Mesenchymal stem cell (in vitro differentiated cells and primary cell): ENCODE measurements around the gene LARGE1.

Experiments
- DNase-seq: peaks from one replicate; pipeline ENCODE4 v3.0.0-alpha.2; 2013
- H2AFZ ChIP-seq: one replicate; pipeline ENCODE4 v1.6.1; 2013; ENCODE audit warnings: low read depth, mild to moderate bottlenecking, control low read depth, inconsistent platforms, low read length, moderate library complexity
- H2AK5ac ChIP-seq: 2 replicates; pipeline ENCODE4 v1.6.1; 2013; ENCODE audit warnings: low read length, moderate library complexity, mild to moderate bottlenecking, inconsistent platforms; ENCODE audit not compliant: severe bottlenecking
- H2BK120ac ChIP-seq: one replicate; pipeline ENCODE4 v1.6.1; 2013; ENCODE audit warnings: low read depth, mild to moderate bottlenecking, inconsistent platforms, low read length, moderate library complexity
- H2BK12ac ChIP-seq, 2 experiments: one replicate each; pipeline ENCODE4 v1.6.1; 2013; ENCODE audit warnings: inconsistent platforms in 2 of 2, low read length in 2 of 2, mild to moderate bottlenecking in 2 of 2, moderate library complexity in 2 of 2, control low read depth in 1 of 2
- H2BK15ac ChIP-seq: one replicate; pipeline ENCODE4 v1.6.1; 2013; ENCODE audit warnings: mild to moderate bottlenecking, low read depth, inconsistent platforms; ENCODE audit not compliant: poor library complexity, severe bottlenecking
- H2BK5ac ChIP-seq: 2 replicates; pipeline ENCODE4 v1.6.1; 2013; ENCODE audit warnings: low read depth, mild to moderate bottlenecking, low read length, control low read depth, inconsistent platforms; ENCODE audit not compliant: poor library complexity, severe bottlenecking
- H3K14ac ChIP-seq, 2 experiments: one replicate each; pipeline ENCODE4 v1.6.1; 2013; ENCODE audit warnings: inconsistent platforms in 2 of 2, low read length in 2 of 2, control low read depth in 1 of 2, mild to moderate bottlenecking in 1 of 2, moderate library complexity in 1 of 2
- H3K18ac ChIP-seq, 2 experiments: one replicate each; pipeline ENCODE4 v1.6.1; 2013; ENCODE audit warnings: inconsistent platforms in 2 of 2, low read length in 2 of 2, control low read depth in 1 of 2, low read depth in 1 of 2, mild to moderate bottlenecking in 1 of 2
- H3K23ac ChIP-seq, 2 experiments: one replicate each; pipeline ENCODE4 v1.6.1; 2013; ENCODE audit warnings: inconsistent platforms in 2 of 2, low read length in 2 of 2, mild to moderate bottlenecking in 2 of 2, moderate library complexity in 2 of 2, control low read depth in 1 of 2
- H3K27ac ChIP-seq: 2 replicates; pipeline ENCODE4 v1.5.1; 2013; ENCODE audit warnings: mild to moderate bottlenecking, moderate library complexity, low read length, control low read depth, inconsistent platforms; ENCODE audit not compliant: poor library complexity, severe bottlenecking
- H3K27me3 ChIP-seq, 2 experiments: 2 replicates each; pipeline versions ENCODE4 v1.6.1 to v1.7.0; 2013; ENCODE audit warnings: low read length in 2 of 2, mild to moderate bottlenecking in 2 of 2, moderate library complexity in 2 of 2, control low read depth in 1 of 2, inconsistent platforms in 1 of 2; ENCODE audit not compliant: control insufficient read depth in 1 of 2, insufficient read depth in 1 of 2
- H3K36me3 ChIP-seq, 2 experiments: 2 replicates each; pipeline versions ENCODE4 v1.6.1 to v1.7.0; 2013; ENCODE audit warnings: low read length in 2 of 2, control low read depth in 1 of 2, inconsistent platforms in 1 of 2, low read depth in 1 of 2, mild to moderate bottlenecking in 1 of 2; ENCODE audit not compliant: insufficient read depth in 2 of 2, control insufficient read depth in 1 of 2
- H3K4ac ChIP-seq, 2 experiments: one replicate each; pipeline ENCODE4 v1.6.1; 2013; ENCODE audit warnings: inconsistent platforms in 2 of 2, low read length in 2 of 2, mild to moderate bottlenecking in 2 of 2, moderate library complexity in 2 of 2, control low read depth in 1 of 2, low read depth in 1 of 2
- H3K4me1 ChIP-seq: 2 replicates; pipeline ENCODE4 v1.6.1; 2013; ENCODE audit warnings: low read depth, low read length, control low read depth; ENCODE audit not compliant: control insufficient read depth, insufficient read depth
- H3K4me2 ChIP-seq: 2 replicates; pipeline ENCODE4 v1.6.1; 2013; ENCODE audit warnings: low read length, mild to moderate bottlenecking, inconsistent platforms; ENCODE audit not compliant: poor library complexity, severe bottlenecking
- H3K4me3 ChIP-seq, 2 experiments: 2 replicates each; pipeline versions ENCODE4 v1.5.1 to v1.7.0; 2013; ENCODE audit warnings: low read length in 2 of 2, mild to moderate bottlenecking in 2 of 2, control low read depth in 1 of 2, low read depth in 1 of 2; ENCODE audit not compliant: insufficient read depth in 1 of 2
- H3K79me1 ChIP-seq: replicated peaks from 2 replicates; pipeline ENCODE4 v1.6.1; 2013; ENCODE audit warnings: mild to moderate bottlenecking, control low read depth, low read length, inconsistent platforms; ENCODE audit not compliant: poor library complexity, severe bottlenecking
- H3K9ac ChIP-seq: 2 replicates; pipeline ENCODE4 v1.7.0; 2013; ENCODE audit warnings: mild to moderate bottlenecking, low read length, moderate library complexity
- H3K9me3 ChIP-seq: 2 replicates; pipeline ENCODE4 v1.7.0; 2013; ENCODE audit warnings: mild to moderate bottlenecking, low read length; ENCODE audit not compliant: control insufficient read depth
- H4K8ac ChIP-seq: one replicate; pipeline ENCODE4 v1.6.1; 2013; ENCODE audit warnings: inconsistent platforms, mild to moderate bottlenecking, low read length, moderate library complexity
- H4K91ac ChIP-seq: one replicate; pipeline ENCODE4 v1.6.1; 2013; ENCODE audit warnings: mild to moderate bottlenecking, low read length, inconsistent platforms
- WGBS: methylation state at CpG from one replicate; pipeline ENCODE4 v1.1.7; 2013; ENCODE audit warnings: mixed read lengths; 5-methylcytosine and 5-hydroxymethylcytosine counted together

Gene LARGE1

DNA sequence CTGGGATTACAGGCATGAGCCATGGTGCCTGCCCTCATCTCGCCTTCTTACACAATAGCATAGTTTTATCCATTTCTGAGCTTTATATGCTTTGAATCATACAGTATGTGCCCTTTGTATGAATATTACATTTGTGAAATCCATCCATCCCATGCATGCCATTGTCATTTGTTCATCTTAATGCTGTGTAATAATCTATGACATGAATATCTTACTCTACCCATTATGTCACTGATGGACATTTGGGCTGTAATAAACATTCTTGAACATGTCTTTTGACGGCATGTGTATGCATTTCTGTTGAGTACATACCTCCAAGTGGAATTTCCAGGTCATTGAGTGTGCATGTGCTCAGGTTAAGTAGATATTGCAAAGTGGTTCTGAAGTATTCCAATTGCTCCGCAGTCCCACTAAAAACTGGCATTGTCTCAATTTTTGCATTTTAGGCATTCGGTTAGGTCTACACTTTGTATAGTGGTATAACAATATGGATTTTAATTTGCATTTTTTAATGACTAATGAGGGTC is 522.8 kb downstream of the LARGE1 start:
- H3K4me1 ChIP-seq, result peaks cover 7% of the 10 kb centered on the region
- H3K27me3 ChIP-seq, result no peaks in the 10 kb centered on the region
- H3K4me3 ChIP-seq, result no peak overlapping the region
- no peak overlapping the region for H2BK120ac ChIP-seq
- no peak overlapping the region for H3K23ac ChIP-seq
- no peak overlapping the region for H3K4ac ChIP-seq
- no peak overlapping the region for H3K27ac ChIP-seq
- H2BK12ac ChIP-seq, result no peak overlapping the region
- H2BK5ac ChIP-seq, result no peak overlapping the region
- no peak overlapping the region for H3K14ac ChIP-seq
- no peak overlapping the region for H3K4me2 ChIP-seq
- H2AFZ ChIP-seq, result no peak overlapping the region
- WGBS, result 89% methylated on average over 3 of the region's 4 CpGs
- no peak overlapping the region for H4K8ac ChIP-seq
- H3K79me1 ChIP-seq, result no peaks in the 10 kb centered on the region
- no peak overlapping the region for H4K91ac ChIP-seq
- H3K18ac ChIP-seq, result no peak overlapping the region
- no peak overlapping the region for H2AK5ac ChIP-seq
- H3K9me3 ChIP-seq, result no peaks in the 10 kb centered on the region
- no peak for DNase-seq
- peaks cover 0 to 4% of the 10 kb centered on the region in 2 experiments for H3K36me3 ChIP-seq
- no peak overlapping the region for H3K9ac ChIP-seq
- no peak overlapping the region for H2BK15ac ChIP-seq

DNA sequence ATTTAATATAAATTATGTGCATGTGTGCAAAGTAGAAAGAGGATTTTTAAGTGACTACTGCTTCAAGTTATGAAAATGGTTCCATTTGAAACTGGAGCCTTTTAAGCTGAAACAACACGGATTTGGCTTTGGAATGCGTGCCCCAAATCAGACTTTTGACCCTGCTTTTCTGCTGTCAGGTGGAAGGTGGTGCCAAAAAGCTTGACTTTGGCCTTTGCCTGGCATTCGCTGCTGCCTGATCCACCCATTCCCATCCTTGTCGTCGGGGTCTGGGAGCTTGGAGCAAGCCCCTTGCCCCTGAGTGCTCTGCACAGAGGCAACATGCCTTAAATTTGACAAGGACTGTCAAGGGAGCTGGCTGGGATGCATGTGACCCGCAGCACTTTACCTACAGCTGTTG is 526.8 kb downstream of the LARGE1 start:
- no peak overlapping the region for H3K9ac ChIP-seq
- no peak overlapping the region for H2BK5ac ChIP-seq
- no peak overlapping the region for H3K4me3 ChIP-seq
- no peaks in the 10 kb centered on the region for H3K4me1 ChIP-seq
- no peak overlapping the region for H3K18ac ChIP-seq
- H4K91ac ChIP-seq, result no peak overlapping the region
- H3K9me3 ChIP-seq, result no peaks in the 10 kb centered on the region
- H3K27ac ChIP-seq, result no peak overlapping the region
- no peaks in the 10 kb centered on the region for H3K27me3 ChIP-seq
- peak overlapping the region in 1 of 2 experiments; percentile 15 for H3K23ac ChIP-seq
- H3K4me2 ChIP-seq, result no peak overlapping the region
- H2AFZ ChIP-seq, result no peak overlapping the region
- no peak overlapping the region for H4K8ac ChIP-seq
- no peak for DNase-seq
- H3K36me3 ChIP-seq, result peaks cover 0 to 4% of the 10 kb centered on the region in 2 experiments
- H3K79me1 ChIP-seq, result no peaks in the 10 kb centered on the region
- no peak overlapping the region for H2BK120ac ChIP-seq
- WGBS, result 93% methylated on average over 5 of the region's 6 CpGs
- no peak overlapping the region for H2BK12ac ChIP-seq
- H3K4ac ChIP-seq, result no peak overlapping the region
- no peak overlapping the region for H2AK5ac ChIP-seq
- H2BK15ac ChIP-seq, result no peak overlapping the region
- H3K14ac ChIP-seq, result no peak overlapping the region

- no peak overlapping the region for H3K9ac ChIP-seq
- H3K4ac ChIP-seq, result no peak overlapping the region
- no peaks in the 10 kb centered on the region for H3K9me3 ChIP-seq
- no peak overlapping the region for H4K91ac ChIP-seq
- no peaks in the 10 kb centered on the region for H3K79me1 ChIP-seq
- no peak for DNase-seq
- H2BK15ac ChIP-seq, result no peak overlapping the region
- H3K4me3 ChIP-seq, result no peak overlapping the region
- H3K27me3 ChIP-seq, result no peaks in the 10 kb centered on the region
- H2AFZ ChIP-seq, result no peak overlapping the region
- H4K8ac ChIP-seq, result no peak overlapping the region
- H3K4me2 ChIP-seq, result no peak overlapping the region
- no peak overlapping the region for H3K14ac ChIP-seq
- no peak overlapping the region for H2BK12ac ChIP-seq
- H2BK120ac ChIP-seq, result no peak overlapping the region
- H2BK5ac ChIP-seq, result no peak overlapping the region
- no peaks in the 10 kb centered on the region for H3K4me1 ChIP-seq
- H3K27ac ChIP-seq, result no peak overlapping the region
- no peak overlapping the region for H3K23ac ChIP-seq
- no peaks in the 10 kb centered on the region for H3K36me3 ChIP-seq
- H2AK5ac ChIP-seq, result no peak overlapping the region
- no peak overlapping the region for H3K18ac ChIP-seq
These were observed 529.0 kb downstream of the LARGE1 start for GRCh38 chr22:33391298-33391697.

DNA sequence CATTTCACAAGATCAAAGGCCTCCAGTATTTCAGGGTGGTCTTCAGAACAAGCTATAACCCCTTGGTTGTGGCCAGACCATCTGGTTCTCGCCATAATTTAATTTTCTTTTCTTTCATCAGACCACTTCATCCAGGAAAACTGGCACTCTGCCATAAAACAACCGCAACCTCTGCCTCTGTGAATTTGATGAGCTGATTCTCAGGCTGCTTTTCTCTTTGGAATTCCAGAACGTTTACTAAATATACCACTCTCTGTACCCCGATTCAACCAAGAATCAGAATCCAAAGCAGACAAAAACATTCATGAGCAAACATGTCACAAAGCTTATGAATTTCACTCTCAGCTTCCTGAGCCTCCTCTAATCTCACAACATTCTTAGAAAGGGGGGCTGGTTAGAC is 530.3 kb downstream of the LARGE1 start:
- H3K14ac ChIP-seq, result no peak overlapping the region
- no peak overlapping the region for H2AK5ac ChIP-seq
- H3K4ac ChIP-seq, result no peak overlapping the region
- H2BK5ac ChIP-seq, result no peak overlapping the region
- H3K23ac ChIP-seq, result no peak overlapping the region
- no peak overlapping the region for H3K4me3 ChIP-seq
- H3K18ac ChIP-seq, result no peak overlapping the region
- H2BK15ac ChIP-seq, result no peak overlapping the region
- H4K91ac ChIP-seq, result no peak overlapping the region
- no peak overlapping the region for H3K4me2 ChIP-seq
- DNase-seq, result no peak
- H3K4me1 ChIP-seq, result no peaks in the 10 kb centered on the region
- no peaks in the 10 kb centered on the region for H3K79me1 ChIP-seq
- no peak overlapping the region for H4K8ac ChIP-seq
- 87% methylated on average over 4 of the region's 4 CpGs for WGBS
- no peak overlapping the region for H2AFZ ChIP-seq
- H3K9ac ChIP-seq, result no peak overlapping the region
- H2BK12ac ChIP-seq, result no peak overlapping the region
- no peaks in the 10 kb centered on the region for H3K36me3 ChIP-seq
- no peak overlapping the region for H2BK120ac ChIP-seq
- no peak overlapping the region for H3K27ac ChIP-seq
- H3K27me3 ChIP-seq, result no peaks in the 10 kb centered on the region
- H3K9me3 ChIP-seq, result no peaks in the 10 kb centered on the region
